ENCODE results near the gene PCCA.

The PCCA gene

DNA sequence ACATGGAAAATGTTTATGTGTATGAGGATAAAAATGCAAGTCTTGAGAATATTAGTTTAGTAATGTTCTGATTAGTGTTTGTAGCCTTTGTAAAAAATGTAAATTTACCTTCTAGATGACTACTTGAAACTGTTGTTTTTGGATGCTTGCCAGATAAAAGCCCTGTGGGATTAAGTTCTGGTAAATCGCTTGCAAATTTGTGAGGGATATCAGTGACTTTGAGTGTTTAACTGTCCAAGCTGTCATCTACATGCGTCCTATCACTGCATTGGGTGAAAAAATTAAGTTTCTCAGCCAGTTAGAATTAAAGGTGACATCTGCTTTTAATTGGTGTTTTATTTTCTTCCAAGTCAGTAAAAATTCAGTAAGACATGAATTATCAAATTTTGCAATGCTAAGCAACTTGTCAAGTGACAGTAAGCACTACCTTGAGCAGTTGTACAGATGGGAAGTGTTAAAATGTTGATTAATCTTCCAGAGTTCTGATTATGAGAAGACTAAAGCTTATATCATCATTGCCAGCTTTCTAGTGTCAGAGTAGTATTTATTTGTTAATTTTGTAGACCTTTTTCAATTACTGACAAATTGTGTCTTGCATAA lies 88.0 kb downstream of the PCCA start:
- Histone ChIP-seq H3K9me3 (ENCODE audit: control insufficient read depth, low read length) (no peaks in the 10 kb centered on the region), H3K4me1 (ENCODE audit: control insufficient read depth, insufficient read depth, low read length) (no peaks in the 10 kb centered on the region), H3K36me3 (ENCODE audit: control insufficient read depth, insufficient read depth, low read length) (no peaks in the 10 kb centered on the region), H3K27me3 (ENCODE audit: control insufficient read depth, insufficient read depth, low read length) (no peaks in the 10 kb centered on the region), H3K4me3 (ENCODE audit: low read length) (no peak overlapping the region), H3K9ac (ENCODE audit: low read length) (no peak overlapping the region)

- no peaks in the 10 kb centered on the region for H3K36me3 ChIP-seq (ENCODE audit: control insufficient read depth, insufficient read depth, low read length)
- no peak overlapping the region for H3K4me3 ChIP-seq (ENCODE audit: low read length)
- H3K4me1 ChIP-seq (ENCODE audit: control insufficient read depth, insufficient read depth, low read length), result no peaks in the 10 kb centered on the region
Measured at GRCh38 chr13:100178309-100178708, 89.4 kb downstream of the PCCA start.

GRCh38 chr13:100179276-100179675 lies 90.4 kb downstream of the PCCA start:
- Histone ChIP-seq H3K9ac (ENCODE audit: low read length) (no peak overlapping the region), H3K4me3 (ENCODE audit: low read length) (no peak overlapping the region), H3K9me3 (ENCODE audit: control insufficient read depth, low read length) (no peaks in the 10 kb centered on the region), H3K36me3 (ENCODE audit: control insufficient read depth, insufficient read depth, low read length) (no peaks in the 10 kb centered on the region), H3K4me1 (ENCODE audit: control insufficient read depth, insufficient read depth, low read length) (no peaks in the 10 kb centered on the region), H3K27me3 (ENCODE audit: control insufficient read depth, insufficient read depth, low read length) (no peaks in the 10 kb centered on the region)

More at GRCh38 chr13:100178309-100178708, 89.4 kb downstream of the PCCA start:
- no peak overlapping the region for H3K9ac ChIP-seq (ENCODE audit: low read length)
- H3K9me3 ChIP-seq (ENCODE audit: control insufficient read depth, low read length), result no peaks in the 10 kb centered on the region
- no peaks in the 10 kb centered on the region for H3K27me3 ChIP-seq (ENCODE audit: control insufficient read depth, insufficient read depth, low read length)

- H3K4me1 ChIP-seq (ENCODE audit: control insufficient read depth, insufficient read depth, low read length), result no peaks in the 10 kb centered on the region
- H3K9me3 ChIP-seq (ENCODE audit: control insufficient read depth, low read length), result no peaks in the 10 kb centered on the region
- H3K4me3 ChIP-seq (ENCODE audit: low read length), result no peak overlapping the region
- no peaks in the 10 kb centered on the region for H3K36me3 ChIP-seq (ENCODE audit: control insufficient read depth, insufficient read depth, low read length)
- H3K9ac ChIP-seq (ENCODE audit: low read length), result no peak overlapping the region
- no peaks in the 10 kb centered on the region for H3K27me3 ChIP-seq (ENCODE audit: control insufficient read depth, insufficient read depth, low read length)
Measured at GRCh38 chr13:100182900-100183490, 94.1 kb downstream of the PCCA start.

DNA sequence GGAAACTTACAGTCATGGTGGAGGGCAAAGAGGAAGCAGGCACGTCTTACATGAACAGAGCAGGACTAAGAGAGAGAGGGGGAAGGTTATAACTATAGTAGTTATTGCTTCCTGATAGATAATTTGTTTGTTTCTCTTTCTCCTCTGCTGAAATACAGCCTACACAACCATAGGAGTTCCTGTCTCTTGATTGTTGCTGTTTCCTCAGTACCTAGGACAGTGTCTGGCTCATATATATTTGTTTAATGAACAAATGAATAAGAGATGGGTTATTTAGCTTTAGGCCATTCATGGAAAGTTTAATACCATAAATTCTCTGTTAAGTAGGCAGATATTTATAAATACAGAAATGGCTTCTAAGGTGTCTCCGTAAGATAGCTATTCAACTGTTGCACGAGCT lies 95.2 kb downstream of the PCCA start:
- H3K4me1 ChIP-seq (ENCODE audit: control insufficient read depth, insufficient read depth, low read length), result no peaks in the 10 kb centered on the region
- H3K27me3 ChIP-seq (ENCODE audit: control insufficient read depth, insufficient read depth, low read length), result no peaks in the 10 kb centered on the region
- no peaks in the 10 kb centered on the region for H3K9me3 ChIP-seq (ENCODE audit: control insufficient read depth, low read length)
- H3K36me3 ChIP-seq (ENCODE audit: control insufficient read depth, insufficient read depth, low read length), result no peaks in the 10 kb centered on the region
- no peak overlapping the region for H3K4me3 ChIP-seq (ENCODE audit: low read length)
- no peak overlapping the region for H3K9ac ChIP-seq (ENCODE audit: low read length)

DNA sequence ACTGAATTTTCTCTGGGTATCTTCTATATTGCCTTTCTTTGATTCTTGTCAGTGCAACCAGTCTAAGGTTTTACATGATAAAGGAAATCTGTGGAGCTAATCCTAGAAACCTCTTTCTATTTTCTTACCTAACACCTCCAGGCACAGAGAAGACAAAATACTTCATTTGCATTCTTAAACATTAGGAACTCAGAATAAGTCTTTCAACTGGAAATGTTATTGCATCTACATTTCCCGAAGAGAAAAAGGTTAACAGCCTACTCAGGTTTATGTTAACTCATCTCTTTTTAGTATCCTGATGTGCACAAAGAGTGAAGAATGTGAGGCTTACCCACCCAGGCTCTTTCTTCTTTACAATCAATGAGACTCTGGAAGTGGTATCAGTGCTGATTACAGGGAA lies 106.7 kb downstream of the PCCA start:
- no peaks in the 10 kb centered on the region for H3K9me3 ChIP-seq (ENCODE audit: control insufficient read depth, low read length)
- no peak overlapping the region for H3K4me3 ChIP-seq (ENCODE audit: low read length)
- H3K36me3 ChIP-seq (ENCODE audit: control insufficient read depth, insufficient read depth, low read length), result no peaks in the 10 kb centered on the region
- peaks cover 8% of the 10 kb centered on the region for H3K4me1 ChIP-seq (ENCODE audit: control insufficient read depth, insufficient read depth, low read length)
- H3K9ac ChIP-seq (ENCODE audit: low read length), result no peak overlapping the region
- H3K27me3 ChIP-seq (ENCODE audit: control insufficient read depth, insufficient read depth, low read length), result no peaks in the 10 kb centered on the region

- no peaks in the 10 kb centered on the region for H3K27me3 ChIP-seq (ENCODE audit: control insufficient read depth, insufficient read depth, low read length)
- no peaks in the 10 kb centered on the region for H3K9me3 ChIP-seq (ENCODE audit: control insufficient read depth, low read length)
- H3K36me3 ChIP-seq (ENCODE audit: control insufficient read depth, insufficient read depth, low read length), result no peaks in the 10 kb centered on the region
- no peak overlapping the region for H3K9ac ChIP-seq (ENCODE audit: low read length)
- no peak overlapping the region for H3K4me3 ChIP-seq (ENCODE audit: low read length)
- peaks cover 8% of the 10 kb centered on the region for H3K4me1 ChIP-seq (ENCODE audit: control insufficient read depth, insufficient read depth, low read length)
Measured at GRCh38 chr13:100196375-100196774, 107.5 kb downstream of the PCCA start.

DNA sequence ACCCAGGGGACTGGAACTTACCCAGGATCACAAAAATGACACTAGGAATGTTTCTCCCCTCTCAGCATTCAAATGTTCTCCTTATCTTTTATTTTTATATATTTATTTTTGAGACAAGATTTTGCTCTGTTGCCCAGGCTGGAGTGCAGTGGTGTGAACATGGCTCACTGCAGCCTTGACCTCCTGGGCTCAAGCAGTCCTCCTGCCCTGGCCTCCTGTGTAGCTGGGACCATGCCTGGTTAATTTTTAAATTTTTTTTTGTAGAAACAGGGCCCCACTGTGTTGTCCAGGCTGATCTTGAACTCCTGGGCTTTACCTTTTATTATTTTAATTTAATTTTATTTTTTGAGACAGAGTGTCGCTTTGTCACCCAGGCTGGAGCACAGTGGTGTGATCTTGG lies 108.2 kb downstream of the PCCA start:
- Histone ChIP-seq H3K9ac (ENCODE audit: low read length) (no peak overlapping the region), H3K27me3 (ENCODE audit: control insufficient read depth, insufficient read depth, low read length) (no peaks in the 10 kb centered on the region), H3K4me3 (ENCODE audit: low read length) (no peak overlapping the region), H3K36me3 (ENCODE audit: control insufficient read depth, insufficient read depth, low read length) (no peaks in the 10 kb centered on the region), H3K4me1 (ENCODE audit: control insufficient read depth, insufficient read depth, low read length) (peaks cover 8% of the 10 kb centered on the region), H3K9me3 (ENCODE audit: control insufficient read depth, low read length) (no peaks in the 10 kb centered on the region)

DNA sequence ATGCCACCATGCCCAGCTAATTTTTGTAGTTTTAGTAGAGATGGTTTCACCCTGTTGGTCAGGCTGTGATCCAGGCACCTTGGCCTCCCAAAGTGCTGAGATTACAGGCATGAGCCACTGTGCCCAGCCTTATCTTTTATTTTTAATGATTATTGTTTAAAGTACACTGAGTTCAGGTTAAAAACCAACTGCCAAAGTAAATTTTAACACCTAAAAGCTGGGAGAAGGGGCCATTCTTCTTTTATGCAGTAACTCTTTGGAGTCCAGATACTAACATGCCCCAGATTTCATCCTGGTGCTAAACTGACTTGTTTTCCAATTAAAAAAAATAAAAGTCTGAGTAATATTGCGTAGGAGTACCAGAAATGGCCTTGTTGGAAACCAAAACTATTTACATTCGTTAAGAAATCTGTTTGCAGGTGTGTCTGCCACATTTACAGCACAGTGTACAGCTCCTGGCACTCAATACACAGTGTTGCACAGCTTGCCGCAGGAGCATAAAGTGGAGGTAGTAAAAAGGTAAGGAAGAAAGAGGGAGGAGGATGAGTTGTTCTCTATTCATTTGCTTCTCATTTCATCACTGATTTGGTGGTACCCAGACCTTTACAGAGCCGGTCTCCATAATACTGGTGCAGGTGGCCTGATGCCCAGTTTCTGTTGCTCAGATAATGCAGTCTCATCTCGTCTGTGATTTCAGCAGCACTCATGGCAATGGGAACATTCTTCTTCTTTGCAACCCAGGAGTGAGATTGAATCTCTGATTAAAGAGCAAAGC lies 108.9 kb downstream of the PCCA start:
- H3K36me3 ChIP-seq (ENCODE audit: control insufficient read depth, insufficient read depth, low read length), result no peaks in the 10 kb centered on the region
- H3K4me3 ChIP-seq (ENCODE audit: low read length), result no peak overlapping the region
- peaks cover 8% of the 10 kb centered on the region for H3K4me1 ChIP-seq (ENCODE audit: control insufficient read depth, insufficient read depth, low read length)
- no peaks in the 10 kb centered on the region for H3K9me3 ChIP-seq (ENCODE audit: control insufficient read depth, low read length)
- H3K27me3 ChIP-seq (ENCODE audit: control insufficient read depth, insufficient read depth, low read length), result no peaks in the 10 kb centered on the region
- no peak overlapping the region for H3K9ac ChIP-seq (ENCODE audit: low read length)

- Histone ChIP-seq H3K36me3 (ENCODE audit: control insufficient read depth, insufficient read depth, low read length) (no peaks in the 10 kb centered on the region), H3K4me1 (ENCODE audit: control insufficient read depth, insufficient read depth, low read length) (no peaks in the 10 kb centered on the region), H3K27me3 (ENCODE audit: control insufficient read depth, insufficient read depth, low read length) (no peaks in the 10 kb centered on the region), H3K9me3 (ENCODE audit: control insufficient read depth, low read length) (no peaks in the 10 kb centered on the region), H3K4me3 (ENCODE audit: low read length) (no peak overlapping the region), H3K9ac (ENCODE audit: low read length) (no peak overlapping the region)
Measured at GRCh38 chr13:100203696-100204367, 114.9 kb downstream of the PCCA start.

DNA sequence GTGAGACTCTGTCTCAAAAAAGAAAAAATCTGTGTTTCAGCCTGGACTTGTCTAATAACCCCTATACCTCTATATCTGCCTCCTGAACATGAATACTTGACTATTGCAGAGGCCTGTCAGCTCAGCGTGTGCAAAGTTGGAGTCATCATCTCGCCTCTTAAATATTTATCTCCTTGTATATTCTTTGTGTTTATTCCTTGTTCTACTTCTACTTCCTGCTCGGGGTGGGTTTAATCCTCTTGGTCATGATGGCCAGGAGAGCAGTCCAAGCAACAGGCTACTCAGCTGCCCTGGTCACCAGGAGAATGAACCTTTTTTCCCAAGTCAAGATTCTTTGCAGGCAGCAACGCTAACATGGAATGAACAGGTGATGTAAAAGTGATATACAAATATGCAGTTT lies 119.1 kb downstream of the PCCA start:
- Histone ChIP-seq H3K9ac (ENCODE audit: low read length) (no peak overlapping the region), H3K27me3 (ENCODE audit: control insufficient read depth, insufficient read depth, low read length) (no peaks in the 10 kb centered on the region), H3K4me1 (ENCODE audit: control insufficient read depth, insufficient read depth, low read length) (no peaks in the 10 kb centered on the region), H3K4me3 (ENCODE audit: low read length) (no peak overlapping the region), H3K36me3 (ENCODE audit: control insufficient read depth, insufficient read depth, low read length) (no peaks in the 10 kb centered on the region), H3K9me3 (ENCODE audit: control insufficient read depth, low read length) (no peaks in the 10 kb centered on the region)

DNA sequence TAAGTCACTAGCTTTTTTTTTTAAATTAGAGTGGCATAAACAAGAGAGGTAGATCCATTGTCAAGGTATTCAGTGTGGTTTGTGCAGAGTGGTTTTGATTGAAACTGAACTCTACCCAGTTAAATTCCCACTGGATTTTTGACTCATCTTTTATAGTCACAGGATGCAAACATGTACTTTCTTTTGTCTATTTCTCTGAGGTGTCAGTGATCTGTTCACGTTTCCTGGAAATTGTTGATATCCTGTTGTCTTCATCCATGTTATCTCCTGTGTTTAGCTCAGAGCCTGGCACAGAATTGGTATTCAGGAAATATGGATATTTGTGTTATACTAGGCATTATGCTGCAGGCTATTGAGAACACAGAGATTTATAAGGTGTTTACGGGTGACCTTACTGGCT lies 119.7 kb downstream of the PCCA start:
- H3K27me3 ChIP-seq (ENCODE audit: control insufficient read depth, insufficient read depth, low read length), result no peaks in the 10 kb centered on the region
- no peaks in the 10 kb centered on the region for H3K4me1 ChIP-seq (ENCODE audit: control insufficient read depth, insufficient read depth, low read length)
- no peak overlapping the region for H3K4me3 ChIP-seq (ENCODE audit: low read length)
- H3K9ac ChIP-seq (ENCODE audit: low read length), result no peak overlapping the region
- H3K36me3 ChIP-seq (ENCODE audit: control insufficient read depth, insufficient read depth, low read length), result no peaks in the 10 kb centered on the region
- H3K9me3 ChIP-seq (ENCODE audit: control insufficient read depth, low read length), result no peaks in the 10 kb centered on the region
